GM23338 (cell line): ENCODE data around the gene SCFD1. TPM values are rescaled to one million over a fixed set of nuclear protein-coding genes. Genes with fewer than 3 reads are reported as not detected.

Experiments used
- ATAC-seq: fragments of 200-7000 bp; cut with Tn5 transposase; 3 replicates; pipeline ENCODE4 v1.9.1; 2020
- DNase-seq: peaks from one replicate; pipeline ENCODE4 v3.0.0-alpha.2; 2015; ENCODE audit warnings: low spot score
- H2AFZ ChIP-seq: fragments of 200-600 bp; sonication (generic); 2 replicates; pipeline ENCODE4 v1.8.0; 2016; ENCODE audit warnings: antibody characterized with exemption, mild to moderate bottlenecking, moderate library complexity
- H3F3A ChIP-seq: fragments of 200-600 bp; sonication (generic); replicated peaks from 2 replicates; pipeline ENCODE4 v1.8.0; 2017; ENCODE audit warnings: antibody characterized with exemption, mixed run types, low read depth
- H3K27ac ChIP-seq: fragments of 200-600 bp; sonication (generic); 2 replicates; pipeline ENCODE4 v1.6.1; 2016; ENCODE audit warnings: low read depth
- H3K27me3 ChIP-seq: fragments of 200-600 bp; sonication (generic); 2 replicates; pipeline ENCODE4 v1.8.0; 2016; ENCODE audit warnings: mild to moderate bottlenecking, mixed run types, moderate library complexity; ENCODE audit not compliant: insufficient read depth
- H3K36me3 ChIP-seq: fragments of 200-600 bp; sonication (generic); 2 replicates; pipeline ENCODE4 v1.8.0; 2016; ENCODE audit warnings: mild to moderate bottlenecking; ENCODE audit not compliant: insufficient read depth
- H3K4me1 ChIP-seq: fragments of 200-600 bp; sonication (generic); 2 replicates; pipeline ENCODE4 v1.8.0; 2016; ENCODE audit warnings: mild to moderate bottlenecking, moderate library complexity; ENCODE audit not compliant: insufficient read depth
- H3K4me2 ChIP-seq: fragments of 200-600 bp; sonication (generic); 2 replicates; pipeline ENCODE4 v1.7.1; 2017; ENCODE audit warnings: mixed run types
- H3K4me3 ChIP-seq: fragments of 200-600 bp; sonication (generic); 2 replicates; pipeline ENCODE4 v1.6.1; 2016; ENCODE audit warnings: mixed run types
- H3K79me2 ChIP-seq: fragments of 200-600 bp; sonication (generic); replicated peaks from 2 replicates; pipeline ENCODE4 v1.8.0; 2017; ENCODE audit warnings: mild to moderate bottlenecking; ENCODE audit not compliant: insufficient read depth
- H3K9me2 ChIP-seq: fragments of 200-600 bp; sonication (generic); 2 replicates; pipeline ENCODE4 v1.8.0; 2017; ENCODE audit not compliant: insufficient read depth
- H4K20me1 ChIP-seq: fragments of 200-600 bp; sonication (generic); replicated peaks from 2 replicates; pipeline ENCODE4 v1.8.0; 2017; ENCODE audit warnings: mild to moderate bottlenecking; ENCODE audit not compliant: insufficient read depth
- H3K27ac Mint-ChIP-seq: 2 replicates; pipeline ENCODE4 v1.8.0; 2020; ENCODE audit warnings: inconsistent platforms, mild to moderate bottlenecking, moderate library complexity, mixed read lengths
- H3K27me3 Mint-ChIP-seq: 3 replicates; pipeline ENCODE4 v1.8.0; 2022; ENCODE audit warnings: low read depth, mild to moderate bottlenecking, moderate library complexity, mixed read lengths, inconsistent platforms; ENCODE audit not compliant: insufficient read depth, poor library complexity
- H3K36me3 Mint-ChIP-seq: 3 replicates; pipeline ENCODE4 v1.8.0; 2021; ENCODE audit warnings: low read depth, mild to moderate bottlenecking, inconsistent platforms, moderate library complexity, mixed read lengths
- H3K4me1 Mint-ChIP-seq: 3 replicates; pipeline ENCODE4 v1.8.0; 2020; ENCODE audit warnings: mild to moderate bottlenecking, inconsistent platforms, mixed read lengths
- H3K4me3 Mint-ChIP-seq: 3 replicates; pipeline ENCODE4 v1.8.0; 2021; ENCODE audit warnings: moderate library complexity, mild to moderate bottlenecking, inconsistent platforms, mixed read lengths
- H3K9me3 Mint-ChIP-seq: 3 replicates; pipeline ENCODE4 v1.8.0; 2020; ENCODE audit warnings: moderate library complexity, mild to moderate bottlenecking, inconsistent platforms, mixed read lengths
- CREB1 ChIP-seq: fragments of 250-450 bp; sonication (Bioruptor Pico); IDR thresholded peaks from 2 replicates; pipeline ENCODE4 v1.5.0; 2020; ENCODE audit warnings: low read depth, mild to moderate bottlenecking, moderate library complexity
- CTCF ChIP-seq, 2 experiments: fragments of 200-600 bp in 1 of 2; sonication (generic) in 1 of 2; conservative IDR thresholded peaks; 2 replicates each; pipeline versions ENCODE4 v1.5.1 to v1.6.1; 2016 to 2017; ENCODE audit warnings: antibody characterized with exemption in 2 of 2, low read depth in 2 of 2, mild to moderate bottlenecking in 2 of 2, moderate library complexity in 1 of 2
- ETS1 ChIP-seq: IDR thresholded peaks from 2 replicates; pipeline ENCODE4 v1.6.1; 2016; ENCODE audit warnings: antibody characterized with exemption
- EZH2 ChIP-seq: fragments of 200-600 bp; sonication (generic); IDR thresholded peaks from one replicate; pipeline ENCODE4 v1.8.0; 2017; ENCODE audit warnings: antibody characterized with exemption, mild to moderate bottlenecking, low read depth; ENCODE audit not compliant: unreplicated experiment
- EZH2phosphoT487 ChIP-seq: fragments of 200-600 bp; sonication (generic); IDR thresholded peaks from one replicate; pipeline ENCODE4 v1.8.1; 2018; ENCODE audit warnings: antibody characterized with exemption; ENCODE audit not compliant: unreplicated experiment
- JUNB ChIP-seq: IDR thresholded peaks from one replicate; pipeline ENCODE4 v1.6.1; 2016; ENCODE audit warnings: antibody characterized with exemption; ENCODE audit not compliant: unreplicated experiment
- NANOG ChIP-seq: IDR thresholded peaks from 2 replicates; pipeline ENCODE4 v1.6.1; 2016; ENCODE audit warnings: antibody characterized with exemption, borderline replicate concordance
- POLR2AphosphoS5 ChIP-seq: IDR thresholded peaks from 2 replicates; pipeline ENCODE4 v1.6.1; 2016; ENCODE audit warnings: antibody characterized with exemption, low read depth
- REST ChIP-seq: IDR thresholded peaks from one replicate; pipeline ENCODE4 v1.6.1; 2018; ENCODE audit warnings: antibody characterized with exemption; ENCODE audit not compliant: unreplicated experiment
- STAT1 ChIP-seq: IDR thresholded peaks from one replicate; pipeline ENCODE4 v1.6.1; 2016; ENCODE audit warnings: antibody characterized with exemption; ENCODE audit not compliant: unreplicated experiment
- ZNF114 ChIP-seq: fragments of 250-450 bp; sonication (Bioruptor Pico); IDR thresholded peaks from 2 replicates; pipeline ENCODE4 v1.5.0; 2020; ENCODE audit warnings: mild to moderate bottlenecking, moderate library complexity
- ZNF331 ChIP-seq: fragments of 250-450 bp; sonication (Bioruptor Pico); IDR thresholded peaks from 2 replicates; pipeline ENCODE4 v1.5.0; 2020; ENCODE audit warnings: low read depth, mild to moderate bottlenecking, moderate library complexity
- ZNF462 ChIP-seq: fragments of 250-450 bp; sonication (Bioruptor Pico); IDR thresholded peaks from 2 replicates; pipeline ENCODE4 v1.5.0; 2020; ENCODE audit warnings: mild to moderate bottlenecking, moderate library complexity
- polyA plus RNA-seq: library from polyadenylated mRNA; unstranded; fragments of >200 nt; fragmentation: Nextera tagmentation; extraction: Ambion mirVana; gene quantifications from 2 replicates; pipeline ENCODE4 v1.2.1, GENCODE V29; 2016
- total RNA-seq: library from RNA; depleted of rRNA; stranded (reverse); fragments of >200 nt; shearing (Covaris generic); gene quantifications from 2 replicates; pipeline ENCODE4 v1.2.3, GENCODE V29; 2014

Gene SCFD1
- total and polyA plus RNA-seq, 2 experiments from 2014 or later = 77.6 to 110 TPM

GRCh38 chr14:30638926-30639325 is 16.8 kb downstream of the SCFD1 start:
- H3K4me3 Mint-ChIP-seq = no peak overlapping the region
- TF ChIP-seq ETS1 (no peak), EZH2 (no peak), NANOG (no peak), ZNF114 (CRISPR knock-in tag) (no peak), ZNF331 (CRISPR knock-in tag) (no peak), POLR2AphosphoS5 (no peak), CTCF (conservative IDR thresholded peaks at IDR 0.05; ENCODE audit: low read depth in 2 of 2) (no peak), EZH2phosphoT487 (no peak), REST (no peak), JUNB (no peak), ZNF462 (no peak), STAT1 (no peak), CREB1 (CRISPR knock-in tag) (no peak)
- H3F3A ChIP-seq = no peaks in the 10 kb centered on the region
- H3K27me3 Mint-ChIP-seq = no peaks in the 10 kb centered on the region
- H4K20me1 ChIP-seq = peaks cover 10% of the 10 kb centered on the region; the same call in 1 of the 2 replicates
- no peak overlapping the region for H2AFZ ChIP-seq
- DNase-seq (no peak), ATAC-seq (no peak)
- no peak overlapping the region for H3K4me3 ChIP-seq
- peaks cover under 1% of the 10 kb centered on the region; the same call in 1 of the 3 replicates for H3K9me3 Mint-ChIP-seq
- H3K4me1 Mint-ChIP-seq = no peaks in the 10 kb centered on the region
- no peak overlapping the region for H3K27ac Mint-ChIP-seq
- no peaks in the 10 kb centered on the region for H3K4me1 ChIP-seq
- H3K27ac ChIP-seq = no peak overlapping the region
- H3K27me3 ChIP-seq = no peaks in the 10 kb centered on the region
- H3K36me3 ChIP-seq = peaks cover 14% of the 10 kb centered on the region
- H3K36me3 Mint-ChIP-seq = peaks cover 39% of the 10 kb centered on the region
- H3K79me2 ChIP-seq = peaks cover 10% of the 10 kb centered on the region
- H3K9me2 ChIP-seq = no peaks in the 10 kb centered on the region
- H3K4me2 ChIP-seq = no peak overlapping the region
